Activated naive CD8-positive, alpha-beta T cell (primary cell): ENCODE data around the gene CENPP.
"Not testable (repeated sequence)": the region's sequence is repeated elsewhere in the genome, so short reads cannot be mapped to it uniquely, and the experiment has no call there.

Source experiments
- H3K27ac Mint-ChIP-seq: one replicate; pipeline ENCODE4 v1.8.0; 2021; ENCODE audit warnings: mixed read lengths
- H3K27me3 Mint-ChIP-seq: one replicate; pipeline ENCODE4 v1.8.0; 2021; ENCODE audit warnings: mixed read lengths
- H3K36me3 Mint-ChIP-seq: one replicate; pipeline ENCODE4 v1.8.0; 2021; ENCODE audit warnings: mixed read lengths
- H3K4me1 Mint-ChIP-seq: one replicate; pipeline ENCODE4 v1.8.0; 2021; ENCODE audit warnings: low read depth, mixed read lengths
- H3K4me3 Mint-ChIP-seq: one replicate; pipeline ENCODE4 v1.8.0; 2021; ENCODE audit warnings: mild to moderate bottlenecking, mixed read lengths
- H3K9me3 Mint-ChIP-seq: one replicate; pipeline ENCODE4 v1.8.0; 2021; ENCODE audit warnings: low read depth, mixed read lengths

The CENPP gene

DNA sequence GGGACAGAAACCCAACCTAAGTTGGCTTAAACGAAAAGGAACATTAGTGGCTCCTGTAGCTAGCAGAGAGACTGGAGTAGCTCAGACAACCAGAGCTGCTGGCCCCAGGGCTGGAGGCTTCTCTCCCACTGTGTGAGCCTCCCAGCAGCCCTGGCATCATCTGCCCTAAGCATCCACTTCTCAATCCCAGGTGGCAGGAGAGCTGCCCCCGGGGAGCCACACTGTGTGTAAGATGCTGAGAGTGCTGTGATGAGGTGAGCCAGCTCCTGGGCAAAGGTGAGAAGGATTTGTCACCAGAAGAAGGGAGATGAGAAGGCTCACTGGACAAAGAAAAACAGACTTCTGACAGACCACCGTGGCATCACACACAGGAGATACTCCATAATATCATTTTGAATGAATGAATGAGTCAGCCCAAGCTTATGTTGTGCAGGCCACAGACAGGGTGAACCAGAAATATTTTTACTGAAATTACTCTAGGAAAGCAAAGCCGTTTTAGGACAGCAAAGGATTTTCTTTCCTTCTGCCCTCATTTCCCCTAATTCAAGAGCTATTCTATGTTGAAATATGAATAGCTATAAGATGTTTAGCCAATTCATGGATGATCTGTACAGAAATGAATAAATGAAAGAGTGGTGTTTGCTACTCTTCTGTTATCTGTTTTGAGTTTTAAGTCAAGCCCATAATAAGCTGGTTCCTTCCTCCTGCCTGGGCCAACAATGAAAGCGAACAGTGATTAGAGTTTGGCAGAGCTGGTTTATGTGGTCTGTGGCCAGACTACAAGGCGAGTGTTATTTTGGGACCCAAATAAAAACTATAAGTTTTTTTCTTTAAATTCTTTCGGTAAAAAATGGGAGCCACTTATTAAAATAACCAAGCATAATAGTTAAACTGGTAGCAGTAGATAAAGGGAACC lies 267.5 kb downstream of the CENPP start:
- no peak overlapping the region for H3K4me3 Mint-ChIP-seq
- H3K27ac Mint-ChIP-seq: no peak overlapping the region
- H3K27me3 Mint-ChIP-seq: no peaks in the 10 kb centered on the region
- H3K4me1 Mint-ChIP-seq: no peaks in the 10 kb centered on the region
- no peaks in the 10 kb centered on the region for H3K9me3 Mint-ChIP-seq
- no peaks in the 10 kb centered on the region for H3K36me3 Mint-ChIP-seq

- H3K4me1 Mint-ChIP-seq, H3K27ac Mint-ChIP-seq, H3K36me3 Mint-ChIP-seq, H3K4me3 Mint-ChIP-seq, H3K27me3 Mint-ChIP-seq, H3K9me3 Mint-ChIP-seq: not testable (repeated sequence)
These were observed 269.3 kb downstream of the CENPP start for GRCh38 chr9:92595075-92595474.

GRCh38 chr9:92595930-92596329 lies 270.2 kb downstream of the CENPP start:
- no peaks in the 10 kb centered on the region for H3K9me3 Mint-ChIP-seq
- no peak overlapping the region for H3K4me3 Mint-ChIP-seq
- no peaks in the 10 kb centered on the region for H3K36me3 Mint-ChIP-seq
- H3K27me3 Mint-ChIP-seq: no peaks in the 10 kb centered on the region
- H3K4me1 Mint-ChIP-seq: no peaks in the 10 kb centered on the region
- no peak overlapping the region for H3K27ac Mint-ChIP-seq

- H3K4me1 Mint-ChIP-seq: no peaks in the 10 kb centered on the region
- peaks cover 2% of the 10 kb centered on the region for H3K36me3 Mint-ChIP-seq
- H3K27me3 Mint-ChIP-seq: no peaks in the 10 kb centered on the region
- H3K9me3 Mint-ChIP-seq: peaks cover 2% of the 10 kb centered on the region
- H3K4me3 Mint-ChIP-seq: no peak overlapping the region
- no peak overlapping the region for H3K27ac Mint-ChIP-seq
These were observed 272.6 kb downstream of the CENPP start for GRCh38 chr9:92598382-92598781.

- no peaks in the 10 kb centered on the region for H3K4me1 Mint-ChIP-seq
- H3K4me3 Mint-ChIP-seq: no peak overlapping the region
- no peaks in the 10 kb centered on the region for H3K27me3 Mint-ChIP-seq
- peaks cover 12% of the 10 kb centered on the region for H3K9me3 Mint-ChIP-seq
- peaks cover 2% of the 10 kb centered on the region for H3K36me3 Mint-ChIP-seq
- no peak overlapping the region for H3K27ac Mint-ChIP-seq
These were observed 274.2 kb downstream of the CENPP start for GRCh38 chr9:92599938-92600461.

GRCh38 chr9:92600462-92601261 lies 274.9 kb downstream of the CENPP start:
- peaks cover 12% of the 10 kb centered on the region for H3K9me3 Mint-ChIP-seq

GRCh38 chr9:92601451-92601850 lies 275.7 kb downstream of the CENPP start:
- Mint-ChIP-seq H3K4me1 (no peaks in the 10 kb centered on the region), H3K36me3 (peaks cover 2% of the 10 kb centered on the region), H3K27ac (no peak overlapping the region), H3K27me3 (no peaks in the 10 kb centered on the region), H3K9me3 (peaks cover 12% of the 10 kb centered on the region), H3K4me3 (no peak overlapping the region)

More at GRCh38 chr9:92600462-92601261, 274.9 kb downstream of the CENPP start:
- no peaks in the 10 kb centered on the region for H3K27me3 Mint-ChIP-seq
- peaks cover 2% of the 10 kb centered on the region for H3K36me3 Mint-ChIP-seq
- H3K4me1 Mint-ChIP-seq: no peaks in the 10 kb centered on the region
- H3K4me3 Mint-ChIP-seq: no peak overlapping the region
- no peak overlapping the region for H3K27ac Mint-ChIP-seq

DNA sequence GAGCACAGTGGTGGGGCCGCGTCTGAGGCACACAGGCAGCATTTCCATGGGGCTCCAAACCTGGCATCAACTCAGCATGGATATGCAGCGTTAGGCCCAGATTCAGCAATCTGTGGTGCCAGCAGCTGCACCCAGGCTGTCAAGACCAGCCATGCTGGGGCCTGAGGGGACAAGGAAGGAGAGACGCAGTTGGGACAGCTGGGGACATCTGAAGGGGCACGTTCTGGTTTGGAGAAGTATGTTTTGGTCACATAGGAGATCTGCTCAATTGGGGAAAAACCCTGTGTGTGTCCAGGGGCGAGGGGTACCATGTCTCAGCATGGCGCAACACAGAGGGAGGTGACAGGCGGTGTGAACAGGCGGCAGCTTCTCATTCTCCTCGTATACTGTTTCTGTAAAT lies 276.7 kb downstream of the CENPP start:
- H3K27me3 Mint-ChIP-seq: no peaks in the 10 kb centered on the region
- no peak overlapping the region for H3K4me3 Mint-ChIP-seq
- H3K9me3 Mint-ChIP-seq: peaks cover 12% of the 10 kb centered on the region

DNA sequence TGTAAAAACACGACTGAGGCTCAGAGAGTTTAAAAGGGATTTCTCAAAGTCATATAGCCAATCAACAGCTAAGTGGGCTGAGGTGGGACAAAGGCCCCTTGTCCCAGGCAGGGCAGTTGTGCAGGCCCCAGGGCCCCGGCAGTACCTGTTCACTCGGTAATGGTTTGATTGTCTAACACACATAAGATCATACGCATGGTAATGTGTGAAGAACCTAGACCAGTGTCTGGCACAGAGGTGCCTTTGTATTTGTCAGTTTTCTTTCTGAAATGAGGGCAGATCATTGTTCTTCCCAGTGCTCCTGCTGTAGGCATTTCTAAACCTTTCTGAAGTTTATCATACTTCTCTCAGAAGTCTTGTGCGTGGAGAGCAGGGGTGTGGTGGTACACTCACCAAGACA lies 277.3 kb downstream of the CENPP start:
- Mint-ChIP-seq H3K9me3 (peaks cover 12% of the 10 kb centered on the region), H3K4me1 (no peaks in the 10 kb centered on the region), H3K27ac (no peak overlapping the region), H3K27me3 (no peaks in the 10 kb centered on the region), H3K36me3 (peaks cover 2% of the 10 kb centered on the region), H3K4me3 (no peak overlapping the region)

More for the DNA sequence above, 276.7 kb downstream of the CENPP start:
- Mint-ChIP-seq H3K27ac (no peak overlapping the region), H3K36me3 (peaks cover 2% of the 10 kb centered on the region), H3K4me1 (no peaks in the 10 kb centered on the region)

GRCh38 chr9:92603990-92604389 lies 278.2 kb downstream of the CENPP start:
- Mint-ChIP-seq H3K27ac (no peak overlapping the region), H3K9me3 (peaks cover 12% of the 10 kb centered on the region), H3K36me3 (peaks cover 2% of the 10 kb centered on the region)

DNA sequence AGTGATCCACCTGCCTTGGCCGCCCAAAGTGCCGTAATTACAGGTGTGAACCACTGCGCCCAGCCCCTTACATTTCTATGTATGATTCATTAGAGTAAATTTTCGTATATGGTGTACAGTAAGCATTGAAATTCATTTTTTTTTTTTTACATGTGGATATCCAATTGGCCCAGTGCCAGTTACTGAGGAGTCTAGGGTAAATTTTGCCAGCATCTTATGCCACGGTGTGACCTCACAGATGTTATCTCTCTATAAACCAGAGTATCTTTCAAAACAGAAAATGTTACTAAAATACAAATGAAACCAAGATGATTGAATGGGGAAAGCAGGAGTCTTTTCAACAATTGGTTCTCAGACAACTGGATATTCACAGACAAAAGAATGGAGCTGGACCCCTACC lies 279.5 kb downstream of the CENPP start:
- Mint-ChIP-seq H3K27ac (no peak overlapping the region), H3K4me1 (no peaks in the 10 kb centered on the region), H3K36me3 (peaks cover 2% of the 10 kb centered on the region), H3K27me3 (no peaks in the 10 kb centered on the region), H3K4me3 (no peak overlapping the region), H3K9me3 (peaks cover 12% of the 10 kb centered on the region)

More at GRCh38 chr9:92603990-92604389, 278.2 kb downstream of the CENPP start:
- H3K4me3 Mint-ChIP-seq: no peak overlapping the region
- no peaks in the 10 kb centered on the region for H3K4me1 Mint-ChIP-seq
- H3K27me3 Mint-ChIP-seq: no peaks in the 10 kb centered on the region

DNA sequence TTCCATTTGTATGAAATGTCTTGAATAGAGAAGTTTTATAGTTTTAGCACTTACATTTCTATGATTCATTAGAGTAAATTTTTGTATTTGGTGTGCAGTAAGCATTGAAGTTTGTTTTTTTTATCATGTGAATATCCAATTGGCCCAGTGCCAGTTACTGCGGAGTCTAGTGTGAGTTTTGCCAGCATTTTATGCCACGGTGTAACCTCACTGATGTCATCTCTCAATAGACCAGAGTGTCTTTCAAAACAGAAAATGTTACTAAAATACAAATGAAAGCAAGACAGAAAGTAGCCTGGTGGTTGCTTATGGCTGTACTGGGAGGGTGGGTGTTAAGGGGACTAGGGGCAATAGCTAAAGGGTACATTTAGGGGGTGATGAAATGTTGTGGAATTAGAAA lies 281.3 kb downstream of the CENPP start:
- Mint-ChIP-seq H3K9me3 (peaks cover 12% of the 10 kb centered on the region), H3K4me1 (no peaks in the 10 kb centered on the region), H3K36me3 (peaks cover under 1% of the 10 kb centered on the region), H3K27ac (no peak overlapping the region), H3K4me3 (no peak overlapping the region), H3K27me3 (no peaks in the 10 kb centered on the region)

- Mint-ChIP-seq H3K27ac (no peak overlapping the region), H3K4me3 (no peak overlapping the region), H3K4me1 (no peaks in the 10 kb centered on the region), H3K27me3 (no peaks in the 10 kb centered on the region), H3K36me3 (no peaks in the 10 kb centered on the region), H3K9me3 (peaks cover 12% of the 10 kb centered on the region)
These were observed 282.0 kb downstream of the CENPP start for GRCh38 chr9:92607773-92608172.

DNA sequence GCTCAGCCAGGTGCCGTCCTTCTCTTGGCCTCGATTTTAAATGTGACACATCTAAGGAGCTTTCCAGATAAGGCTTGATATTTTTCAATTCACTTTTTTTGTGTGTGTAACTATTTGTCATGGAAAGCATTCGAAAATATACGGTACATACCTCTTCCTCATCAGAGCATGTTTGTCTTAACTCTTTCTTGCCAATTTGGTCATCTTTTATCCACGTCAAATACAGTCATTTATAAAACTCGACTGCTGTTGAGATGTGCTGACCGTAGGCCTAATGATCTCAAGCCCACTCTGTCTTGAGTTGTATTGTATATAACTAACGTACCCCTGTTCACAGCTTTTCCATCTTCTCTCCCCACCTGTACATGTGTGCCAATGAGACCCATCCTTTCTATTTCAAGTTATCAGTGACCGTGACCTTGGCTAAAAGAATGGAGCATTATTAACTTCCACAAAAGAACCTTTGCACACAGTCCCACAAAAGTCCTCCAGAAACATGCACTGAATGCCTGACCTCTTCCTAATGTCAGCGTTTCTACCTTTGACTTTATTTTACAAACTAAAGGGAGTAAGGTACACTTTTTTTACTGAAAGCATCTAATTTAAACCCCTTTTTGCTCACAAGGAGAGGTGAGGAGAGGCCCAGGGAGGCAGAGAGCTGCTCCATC lies 282.6 kb downstream of the CENPP start:
- Mint-ChIP-seq H3K4me1 (no peaks in the 10 kb centered on the region), H3K27ac (no peak overlapping the region), H3K9me3 (peaks cover 10% of the 10 kb centered on the region), H3K27me3 (no peaks in the 10 kb centered on the region), H3K36me3 (no peaks in the 10 kb centered on the region), H3K4me3 (no peak overlapping the region)
